Choroid plexus epithelial cell (primary cell): Measurements from ENCODE around the gene BEST4.
"Not testable (repeated sequence)": the region's sequence is repeated elsewhere in the genome, so short reads cannot be mapped to it uniquely, and the experiment has no call there.

Experiments used
- DNase-seq: peaks from one replicate; pipeline ENCODE4 v3.0.0-alpha.2; 2010; ENCODE audit warnings: low read depth
- H3K4me3 ChIP-seq: 2 replicates; pipeline ENCODE4 v1.5.1; 2011; ENCODE audit warnings: low read depth, mild to moderate bottlenecking, control low read depth, low read length, moderate library complexity
- TF ChIP-seq, protein P1 (sequence below): conservative IDR thresholded peaks from 2 replicates; pipeline ENCODE4 v1.5.1; 2011; ENCODE audit warnings: low read depth, mild to moderate bottlenecking, control low read depth, inconsistent platforms, low read length, moderate library complexity

Gene BEST4

DNA sequence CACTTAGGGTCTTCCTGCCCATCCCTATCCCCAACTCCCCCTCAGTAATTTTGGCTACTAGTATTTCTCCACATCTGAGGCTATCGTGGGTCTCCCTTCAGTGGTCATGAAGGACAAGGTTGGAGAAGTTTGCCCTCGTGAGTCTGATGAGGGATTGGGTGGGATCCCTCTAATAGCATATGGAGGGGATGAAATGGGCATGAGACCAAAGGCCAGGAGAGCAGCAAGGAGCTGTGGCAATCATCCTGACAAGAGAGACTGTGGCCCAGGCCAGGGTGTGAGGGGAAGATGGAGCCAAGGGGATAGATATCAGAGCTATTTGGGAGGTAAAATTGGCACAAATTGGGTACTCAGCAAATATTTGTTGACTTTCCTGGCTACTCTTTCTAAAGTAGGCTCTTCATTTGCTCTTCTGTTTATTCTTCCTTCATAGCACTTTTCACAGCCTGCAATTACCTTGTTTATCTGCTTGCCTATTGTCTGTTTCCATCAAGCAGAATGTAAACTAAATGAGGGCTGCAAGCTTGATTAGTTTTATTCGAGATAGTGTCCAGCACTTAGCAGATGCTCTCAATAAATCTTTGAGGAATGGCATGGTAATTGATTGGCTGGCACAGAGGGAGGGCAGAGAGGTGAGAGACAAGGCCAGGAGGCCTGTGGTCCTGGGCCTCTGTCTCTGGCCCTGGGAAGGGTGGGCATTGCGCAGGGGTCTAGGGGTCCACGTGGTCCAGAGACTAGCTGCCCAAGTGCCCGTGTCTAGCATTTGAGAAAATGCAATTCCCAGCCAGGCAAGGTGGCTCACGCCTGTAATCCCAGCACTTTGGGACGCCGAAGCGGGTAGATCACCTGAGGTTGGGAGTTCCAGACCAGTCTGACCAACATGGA, 10.8 kb upstream of the BEST4 start:
- no peak overlapping the region for H3K4me3 ChIP-seq
- TF ChIP-seq, protein P1, sequence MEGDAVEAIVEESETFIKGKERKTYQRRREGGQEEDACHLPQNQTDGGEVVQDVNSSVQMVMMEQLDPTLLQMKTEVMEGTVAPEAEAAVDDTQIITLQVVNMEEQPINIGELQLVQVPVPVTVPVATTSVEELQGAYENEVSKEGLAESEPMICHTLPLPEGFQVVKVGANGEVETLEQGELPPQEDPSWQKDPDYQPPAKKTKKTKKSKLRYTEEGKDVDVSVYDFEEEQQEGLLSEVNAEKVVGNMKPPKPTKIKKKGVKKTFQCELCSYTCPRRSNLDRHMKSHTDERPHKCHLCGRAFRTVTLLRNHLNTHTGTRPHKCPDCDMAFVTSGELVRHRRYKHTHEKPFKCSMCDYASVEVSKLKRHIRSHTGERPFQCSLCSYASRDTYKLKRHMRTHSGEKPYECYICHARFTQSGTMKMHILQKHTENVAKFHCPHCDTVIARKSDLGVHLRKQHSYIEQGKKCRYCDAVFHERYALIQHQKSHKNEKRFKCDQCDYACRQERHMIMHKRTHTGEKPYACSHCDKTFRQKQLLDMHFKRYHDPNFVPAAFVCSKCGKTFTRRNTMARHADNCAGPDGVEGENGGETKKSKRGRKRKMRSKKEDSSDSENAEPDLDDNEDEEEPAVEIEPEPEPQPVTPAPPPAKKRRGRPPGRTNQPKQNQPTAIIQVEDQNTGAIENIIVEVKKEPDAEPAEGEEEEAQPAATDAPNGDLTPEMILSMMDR, result no peak
- no peak for DNase-seq

DNA sequence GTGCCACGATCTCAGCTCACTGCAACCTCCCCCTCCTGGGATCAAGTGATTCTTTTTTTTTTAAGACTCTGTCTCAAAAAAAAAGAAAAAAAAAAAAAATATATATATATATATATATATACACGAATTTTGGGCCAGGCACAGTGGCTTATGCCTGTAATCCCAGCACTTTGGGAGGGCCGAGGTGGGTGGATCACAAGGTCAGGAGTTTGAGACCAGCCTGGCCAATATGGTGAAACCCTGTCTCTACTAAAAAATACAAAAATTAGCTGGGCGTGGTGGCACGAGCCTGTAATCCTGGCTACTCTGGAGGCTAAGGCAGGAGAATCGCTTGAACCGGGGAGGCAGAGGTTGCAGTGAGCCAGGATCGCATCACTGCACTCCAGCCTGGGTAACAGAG, 9.9 kb upstream of the BEST4 start:
- DNase-seq, H3K4me3 ChIP-seq: not testable (repeated sequence)

DNA sequence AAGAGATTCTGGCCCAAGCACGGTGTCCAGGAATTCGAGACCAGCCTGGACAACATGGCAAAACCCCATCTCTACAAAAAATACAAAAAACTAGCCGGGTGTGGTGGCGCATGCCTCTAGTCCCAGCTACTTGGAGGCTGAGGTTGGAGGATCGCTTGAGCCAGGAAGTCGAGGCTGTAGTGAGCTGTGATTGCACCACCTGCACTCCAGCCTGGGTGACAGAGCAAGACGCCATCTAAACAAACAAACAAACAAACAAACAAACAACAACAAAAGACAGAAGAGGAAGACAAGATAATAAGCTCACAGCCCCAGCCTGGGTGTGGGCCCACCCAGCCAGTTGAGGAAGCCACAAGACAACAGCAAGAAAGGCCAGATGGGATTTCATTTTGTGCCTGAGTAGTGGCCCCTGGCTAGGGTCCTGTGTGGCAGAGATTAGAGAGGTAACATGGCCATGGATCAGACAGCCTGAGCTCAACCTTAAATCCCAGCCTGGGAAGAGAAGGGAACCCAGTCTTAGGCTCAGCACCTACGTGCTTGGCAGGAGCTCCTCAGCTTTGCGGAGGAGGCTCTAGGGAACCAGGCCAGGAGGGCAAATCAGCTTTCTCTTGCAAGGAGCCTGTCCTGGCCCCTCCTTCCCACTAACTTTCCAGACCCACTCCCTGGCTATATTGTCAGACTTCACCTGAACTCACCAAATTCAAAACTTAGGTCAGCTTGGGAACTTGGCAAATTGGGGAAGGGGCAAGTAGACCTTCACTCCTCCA, 4.9 kb upstream of the BEST4 start:
- no peak overlapping the region for H3K4me3 ChIP-seq
- TF ChIP-seq, protein P1, result no peak
- no peak for DNase-seq

DNA sequence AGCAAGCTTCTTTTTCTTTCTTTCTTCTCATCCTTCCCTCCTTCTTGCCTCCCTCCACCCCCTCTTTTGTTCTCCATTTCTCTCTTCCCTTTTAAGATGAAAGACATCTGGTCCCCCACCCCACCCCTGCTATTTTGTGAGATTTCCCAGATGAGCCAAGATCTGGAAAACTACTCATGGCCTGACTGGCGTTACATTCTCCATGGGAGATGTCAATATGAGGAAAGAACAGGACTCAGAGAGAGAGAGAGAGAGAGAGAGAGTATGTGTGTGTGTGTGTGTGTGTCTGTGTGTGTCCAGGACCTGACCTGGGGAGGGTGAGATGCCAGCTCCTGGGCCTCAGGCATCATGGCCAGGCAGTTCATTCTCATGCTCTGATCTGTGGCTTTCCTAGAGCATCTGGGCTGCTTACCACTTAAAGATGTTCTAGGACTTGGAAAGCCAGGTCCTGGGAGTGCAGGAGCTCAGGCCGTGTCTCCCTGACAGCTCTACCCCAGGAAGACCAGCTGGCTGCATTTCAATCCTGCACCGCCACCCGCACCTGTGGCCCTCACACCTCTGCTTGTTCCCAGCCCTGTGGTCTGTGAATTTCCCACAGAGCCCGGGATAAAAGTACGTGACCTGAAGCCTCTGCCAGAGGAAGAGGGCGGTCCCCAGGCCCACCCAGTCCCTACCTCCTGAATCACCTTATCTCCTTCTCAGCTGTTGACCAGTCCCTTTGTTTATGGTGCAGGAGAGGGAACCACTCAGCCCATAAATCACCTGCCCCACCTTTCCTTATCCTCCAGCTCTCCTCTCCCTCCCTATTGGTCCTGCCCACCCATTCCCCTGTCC, 3.2 kb upstream of the BEST4 start:
- no peak for DNase-seq
- no peak overlapping the region for H3K4me3 ChIP-seq
- TF ChIP-seq, protein P1, result no peak

DNA sequence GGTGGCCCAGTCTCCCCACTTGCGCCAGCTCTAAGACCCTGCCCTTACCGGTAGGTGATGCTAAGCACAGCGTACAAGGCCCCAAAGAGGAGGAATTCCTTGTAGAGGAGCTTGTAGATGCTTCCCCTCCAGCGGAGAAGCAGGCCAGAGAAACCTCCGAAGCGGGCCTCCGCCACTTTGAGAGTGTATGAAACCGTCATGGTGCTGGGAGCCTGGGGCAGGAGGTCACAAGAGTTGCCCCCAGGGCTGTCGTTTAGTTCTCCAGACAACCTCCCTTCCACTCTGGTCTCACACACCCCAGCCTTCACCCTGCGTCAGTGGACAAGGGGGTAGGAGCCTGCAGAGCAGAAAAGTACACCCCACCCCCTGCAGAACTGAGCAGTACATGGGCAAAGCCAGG, 464 bp downstream of the BEST4 start:
- TF ChIP-seq, protein P1, result no peak
- no peak overlapping the region for H3K4me3 ChIP-seq
- no peak for DNase-seq

- TF ChIP-seq, protein P1, result no peak
- no peak for DNase-seq
- H3K4me3 ChIP-seq, result no peak overlapping the region
Measured at GRCh38 chr1:44786841-44787426, 1.0 kb downstream of the BEST4 start.
